HG03469 (cell line): ENCODE results near the gene CMBL.

Experiments used
- ATAC-seq: cut with Tn5 transposase; IDR thresholded peaks from one replicate; pipeline ENCODE4 v1.9.1; 2021; ENCODE audit warnings: mild to moderate bottlenecking, moderate library complexity, moderate number of reproducible peaks; ENCODE audit not compliant: unreplicated experiment

Gene CMBL

GRCh38 chr5:10334831-10335230, 27.1 kb upstream of the CMBL start:
- no peak for ATAC-seq

DNA sequence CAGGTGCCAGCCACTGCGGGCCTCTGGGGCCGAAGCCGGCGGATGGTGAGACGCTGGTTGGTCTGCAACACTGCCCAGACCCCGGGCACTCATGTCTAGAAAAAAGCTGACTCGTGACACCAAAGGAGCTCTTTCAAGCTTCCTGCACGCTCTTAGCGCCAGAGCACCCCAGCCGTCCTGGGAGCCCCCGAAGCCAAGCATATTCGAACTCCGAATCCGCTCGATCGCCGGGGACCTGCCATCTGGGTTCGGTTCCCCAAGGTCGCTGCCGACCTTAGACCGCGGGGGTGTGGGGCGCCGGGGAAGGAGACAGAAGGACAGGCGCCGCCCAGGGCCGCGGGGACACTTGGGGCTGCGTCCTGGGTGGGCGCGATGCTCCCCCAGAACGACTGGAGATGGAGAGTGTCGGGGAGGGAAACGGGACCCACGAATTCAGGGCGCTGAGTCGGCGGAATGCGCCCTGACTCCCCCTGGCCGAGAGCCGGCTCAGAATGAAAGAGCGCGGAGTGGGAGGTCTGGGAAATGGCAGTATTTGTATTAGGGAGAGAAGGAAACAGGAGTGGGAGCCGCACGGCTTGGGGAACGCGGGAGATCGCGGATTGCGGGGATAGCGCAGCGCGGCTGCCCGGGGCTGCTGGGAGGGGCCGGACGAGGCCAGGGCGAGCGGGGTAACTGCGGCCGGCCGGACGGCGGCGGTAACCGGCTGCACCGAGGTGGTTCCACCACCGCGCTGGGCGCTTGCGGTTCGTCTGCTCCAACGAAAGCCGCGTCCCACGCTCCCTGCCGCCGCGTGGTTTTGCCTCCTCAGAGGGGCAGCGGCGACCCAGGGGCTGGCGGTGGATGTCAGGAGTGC, 25.7 kb upstream of the CMBL start:
- ATAC-seq = no peak

GRCh38 chr5:10332301-10332700, 24.6 kb upstream of the CMBL start:
- no peak for ATAC-seq

DNA sequence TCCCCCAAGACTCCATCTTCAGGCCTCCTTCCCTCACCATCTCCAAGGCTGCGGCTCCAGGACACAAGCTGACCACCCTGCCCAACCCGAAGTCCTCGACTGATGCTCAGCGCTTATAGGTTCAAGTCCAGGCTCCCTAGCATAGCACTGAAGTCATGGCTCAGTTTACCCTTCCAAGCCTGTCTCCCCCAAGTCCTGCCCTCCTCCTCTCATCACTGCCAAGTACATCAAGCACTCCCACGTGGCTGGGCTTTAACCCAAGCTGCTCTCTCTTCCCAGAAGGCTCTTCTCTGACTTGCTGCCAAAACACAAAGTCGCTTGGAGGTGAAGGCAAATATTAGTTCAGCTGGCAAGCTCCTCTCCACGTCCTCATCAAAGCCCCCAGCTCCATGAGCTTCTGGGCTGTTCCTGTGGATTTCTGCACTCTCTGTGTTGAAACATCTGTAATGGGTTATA, 23.7 kb upstream of the CMBL start:
- no peak for ATAC-seq

DNA sequence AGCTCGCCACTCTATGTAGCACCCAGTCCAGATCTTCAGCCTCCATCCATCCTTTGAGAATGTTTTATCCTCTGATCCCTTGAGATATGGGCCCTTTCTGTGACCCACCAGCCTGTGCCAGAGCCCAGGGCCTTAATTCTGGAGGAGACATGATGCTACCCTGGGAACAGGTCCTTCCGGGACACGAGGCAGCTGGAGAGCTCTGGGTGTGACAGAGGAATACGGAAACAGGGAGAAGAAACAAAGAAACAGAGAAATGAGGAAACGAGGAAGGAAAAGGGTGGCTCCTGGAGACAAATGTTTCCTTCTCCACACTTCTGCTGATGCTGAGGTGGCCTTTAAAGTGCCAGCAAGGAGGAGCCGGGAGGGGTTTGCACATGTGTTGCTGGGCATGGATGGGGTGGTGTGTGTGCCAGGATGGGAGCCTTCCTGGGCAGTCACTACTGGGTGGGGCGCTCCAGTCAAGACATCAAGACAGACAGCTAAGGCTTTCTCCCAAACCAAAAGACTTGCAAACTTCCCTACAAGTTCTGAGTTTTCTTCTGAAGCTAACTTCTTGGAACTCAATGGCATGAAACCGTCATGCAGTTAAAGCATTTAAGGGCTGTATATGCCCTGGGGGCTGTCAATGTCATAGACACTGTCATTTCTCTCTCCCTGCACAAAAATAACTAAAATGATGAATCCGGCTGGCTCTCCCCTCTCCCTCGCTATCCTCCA, 23.0 kb upstream of the CMBL start:
- no peak for ATAC-seq

GRCh38 chr5:10329820-10330481, 22.2 kb upstream of the CMBL start:
- no peak for ATAC-seq

DNA sequence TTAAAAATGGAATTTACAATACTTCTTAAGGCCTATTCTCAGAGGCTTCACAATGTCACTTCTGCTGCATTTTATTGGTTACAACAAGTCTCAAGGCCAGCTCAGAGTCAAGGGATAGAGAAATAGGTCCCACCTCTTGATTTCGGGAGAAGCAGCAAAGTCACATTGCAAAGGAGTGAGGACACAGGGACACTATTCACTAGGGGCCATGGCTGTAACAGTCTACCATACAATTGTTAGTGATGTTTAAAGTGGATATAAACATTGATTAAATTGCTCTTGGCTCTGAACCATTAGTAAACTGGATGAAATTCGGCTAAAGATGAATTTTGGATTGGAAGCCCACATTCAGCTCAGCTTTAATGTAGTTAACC, 21.7 kb upstream of the CMBL start:
- ATAC-seq = no peak

DNA sequence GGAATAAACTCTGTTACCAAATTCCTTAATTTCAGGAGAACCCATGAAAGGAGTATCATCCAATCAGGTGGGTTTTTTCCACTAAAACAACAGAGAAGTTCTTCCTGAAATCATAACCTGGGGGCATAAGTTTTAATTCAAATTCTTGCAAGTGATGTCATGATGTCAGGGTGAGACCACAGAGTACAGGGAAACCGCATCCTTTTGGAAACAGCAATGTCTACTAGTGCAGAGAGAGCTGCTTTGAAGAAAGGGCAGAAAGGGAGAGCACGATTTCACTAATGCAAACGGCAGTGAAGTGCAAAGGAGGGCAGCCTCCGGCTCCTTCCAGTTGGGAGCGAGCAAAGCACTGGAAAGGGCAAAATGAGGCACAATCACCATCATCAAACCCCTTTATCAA, 20.6 kb upstream of the CMBL start:
- no peak for ATAC-seq

- no peak for ATAC-seq
These were observed 17.0 kb upstream of the CMBL start for GRCh38 chr5:10324518-10325370.

GRCh38 chr5:10323588-10324488, 16.1 kb upstream of the CMBL start:
- ATAC-seq = no peak

GRCh38 chr5:10321882-10322281, 14.2 kb upstream of the CMBL start:
- ATAC-seq = no peak

DNA sequence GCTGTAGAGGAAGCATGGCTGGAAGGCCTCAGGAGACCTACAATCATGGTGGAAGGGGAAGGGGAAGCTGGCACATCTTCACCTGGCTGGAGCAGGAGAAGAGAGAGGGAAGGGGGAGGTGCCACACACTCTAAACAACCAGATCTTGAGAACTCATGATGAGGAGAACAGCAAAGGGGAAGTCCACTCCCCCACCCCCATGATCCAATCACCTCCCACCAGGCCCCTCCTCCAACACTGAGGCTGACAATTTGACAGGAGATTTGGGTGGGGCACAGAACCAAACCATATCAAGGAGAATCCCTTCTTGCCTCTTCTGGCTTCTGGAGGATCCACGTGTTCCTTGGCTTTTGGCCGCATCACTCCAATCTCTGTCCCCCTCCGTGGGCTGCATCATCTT, 13.1 kb upstream of the CMBL start:
- ATAC-seq = no peak

DNA sequence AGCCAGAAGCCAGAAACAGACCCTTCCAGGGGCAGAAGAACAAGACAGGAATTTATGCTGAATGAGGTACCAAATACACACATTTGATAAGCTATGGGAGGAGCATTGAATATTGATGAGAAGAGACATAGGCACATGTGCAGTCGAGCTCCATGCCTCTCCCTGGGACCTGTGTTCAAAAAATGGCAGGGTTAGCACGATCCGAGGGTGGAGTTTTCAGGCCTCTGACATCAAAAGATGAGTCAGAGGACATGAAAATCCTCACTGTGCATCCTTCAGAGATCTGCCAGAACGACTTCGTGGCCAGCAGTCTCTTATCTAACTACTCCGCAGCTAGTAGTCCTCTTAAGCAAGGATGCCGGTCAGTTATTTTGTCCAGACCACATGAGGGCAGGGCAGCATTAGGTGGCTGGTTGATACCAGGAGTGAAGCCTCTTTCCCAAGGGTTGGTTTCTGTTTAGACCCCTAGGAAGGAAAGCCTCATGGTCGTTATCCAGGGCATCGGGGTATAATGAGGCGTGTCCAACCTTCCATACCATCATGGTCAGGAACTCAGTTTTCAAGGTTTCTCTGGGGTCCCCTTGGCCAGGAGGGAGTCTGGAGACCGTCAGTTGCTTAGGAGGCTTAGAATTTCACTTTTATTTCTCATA, 11.6 kb upstream of the CMBL start:
- no peak for ATAC-seq

GRCh38 chr5:10317825-10318682, 10.4 kb upstream of the CMBL start:
- peak; percentile 78 for ATAC-seq

GRCh38 chr5:10315824-10316509, 8.3 kb upstream of the CMBL start:
- ATAC-seq = no peak

DNA sequence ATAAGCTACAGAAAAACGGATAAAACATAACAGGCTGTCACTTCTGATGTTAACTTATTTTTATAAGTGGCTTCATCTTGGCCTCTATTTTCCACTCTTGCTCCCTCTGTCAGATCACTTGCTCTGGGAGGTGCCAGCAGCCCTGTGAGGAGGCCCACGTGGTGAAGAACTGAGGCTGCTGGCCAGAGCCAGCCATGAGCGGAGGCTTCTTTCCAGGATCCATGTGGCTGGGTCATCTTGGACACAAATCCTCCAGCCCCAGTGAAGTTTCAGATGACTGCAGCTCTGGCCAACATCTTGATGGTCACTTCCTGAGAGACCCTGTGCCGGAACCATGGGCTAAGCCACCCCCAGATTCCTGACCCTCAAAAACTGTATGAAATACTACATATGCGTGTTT, 7.5 kb upstream of the CMBL start:
- no peak for ATAC-seq

GRCh38 chr5:10311595-10312425, 4.1 kb upstream of the CMBL start:
- no peak for ATAC-seq
